ENCODE data around the gene NDUFB4. TPM values are rescaled to one million over a fixed set of nuclear protein-coding genes. Genes with fewer than 3 reads are reported as not detected.

Gene NDUFB4
- total RNA-seq, 2 donors from 2014 or later: 23.5 to 62.3 TPM

GRCh38 chr3:120640231-120640630 lies 44.1 kb downstream of the NDUFB4 start:
- TF ChIP-seq, protein P1, sequence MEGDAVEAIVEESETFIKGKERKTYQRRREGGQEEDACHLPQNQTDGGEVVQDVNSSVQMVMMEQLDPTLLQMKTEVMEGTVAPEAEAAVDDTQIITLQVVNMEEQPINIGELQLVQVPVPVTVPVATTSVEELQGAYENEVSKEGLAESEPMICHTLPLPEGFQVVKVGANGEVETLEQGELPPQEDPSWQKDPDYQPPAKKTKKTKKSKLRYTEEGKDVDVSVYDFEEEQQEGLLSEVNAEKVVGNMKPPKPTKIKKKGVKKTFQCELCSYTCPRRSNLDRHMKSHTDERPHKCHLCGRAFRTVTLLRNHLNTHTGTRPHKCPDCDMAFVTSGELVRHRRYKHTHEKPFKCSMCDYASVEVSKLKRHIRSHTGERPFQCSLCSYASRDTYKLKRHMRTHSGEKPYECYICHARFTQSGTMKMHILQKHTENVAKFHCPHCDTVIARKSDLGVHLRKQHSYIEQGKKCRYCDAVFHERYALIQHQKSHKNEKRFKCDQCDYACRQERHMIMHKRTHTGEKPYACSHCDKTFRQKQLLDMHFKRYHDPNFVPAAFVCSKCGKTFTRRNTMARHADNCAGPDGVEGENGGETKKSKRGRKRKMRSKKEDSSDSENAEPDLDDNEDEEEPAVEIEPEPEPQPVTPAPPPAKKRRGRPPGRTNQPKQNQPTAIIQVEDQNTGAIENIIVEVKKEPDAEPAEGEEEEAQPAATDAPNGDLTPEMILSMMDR (IDR thresholded peaks at IDR 0.05): no peak
- Histone ChIP-seq H3K36me3 (no peaks in the 10 kb centered on the region), H3K9me3 (no peaks in the 10 kb centered on the region), H3K27me3 (replicated peaks; ENCODE audit: insufficient read depth) (no peaks in the 10 kb centered on the region), H3K4me3 (no peak overlapping the region), H3K27ac (no peak overlapping the region), H3K4me1 (ENCODE audit: control insufficient read depth in 1 of 2, low read depth in 2 of 2) (no peaks in the 10 kb centered on the region)
- ATAC-seq (ENCODE audit: insufficient number of reproducible peaks, low FRiP score, low read depth) (no peak), DNase-seq (ENCODE audit: low spot score) (no peak)

GRCh38 chr3:120641696-120642246 lies 45.6 kb downstream of the NDUFB4 start:
- TF ChIP-seq, protein P1 (IDR thresholded peaks at IDR 0.05): no peak
- Histone ChIP-seq H3K4me3 (no peak overlapping the region), H3K27me3 (replicated peaks; ENCODE audit: insufficient read depth) (no peaks in the 10 kb centered on the region), H3K36me3 (no peaks in the 10 kb centered on the region), H3K27ac (no peak overlapping the region), H3K9me3 (no peaks in the 10 kb centered on the region), H3K4me1 (ENCODE audit: control insufficient read depth in 1 of 2, low read depth in 2 of 2) (no peaks in the 10 kb centered on the region)
- no peak for DNase-seq (ENCODE audit: low spot score)
- ATAC-seq (ENCODE audit: insufficient number of reproducible peaks, low FRiP score, low read depth): no peak

- Histone ChIP-seq H3K4me3 (no peak overlapping the region), H3K9me3 (no peaks in the 10 kb centered on the region), H3K4me1 (ENCODE audit: control insufficient read depth in 1 of 2, low read depth in 2 of 2) (no peaks in the 10 kb centered on the region), H3K36me3 (no peaks in the 10 kb centered on the region), H3K27ac (no peak overlapping the region), H3K27me3 (replicated peaks; ENCODE audit: insufficient read depth) (no peaks in the 10 kb centered on the region)
- ATAC-seq (ENCODE audit: insufficient number of reproducible peaks, low FRiP score, low read depth): no peak
- DNase-seq (ENCODE audit: low spot score): no peak
- TF ChIP-seq, protein P1 (IDR thresholded peaks at IDR 0.05): no peak
These were observed 46.3 kb downstream of the NDUFB4 start for GRCh38 chr3:120642368-120642948.

DNA sequence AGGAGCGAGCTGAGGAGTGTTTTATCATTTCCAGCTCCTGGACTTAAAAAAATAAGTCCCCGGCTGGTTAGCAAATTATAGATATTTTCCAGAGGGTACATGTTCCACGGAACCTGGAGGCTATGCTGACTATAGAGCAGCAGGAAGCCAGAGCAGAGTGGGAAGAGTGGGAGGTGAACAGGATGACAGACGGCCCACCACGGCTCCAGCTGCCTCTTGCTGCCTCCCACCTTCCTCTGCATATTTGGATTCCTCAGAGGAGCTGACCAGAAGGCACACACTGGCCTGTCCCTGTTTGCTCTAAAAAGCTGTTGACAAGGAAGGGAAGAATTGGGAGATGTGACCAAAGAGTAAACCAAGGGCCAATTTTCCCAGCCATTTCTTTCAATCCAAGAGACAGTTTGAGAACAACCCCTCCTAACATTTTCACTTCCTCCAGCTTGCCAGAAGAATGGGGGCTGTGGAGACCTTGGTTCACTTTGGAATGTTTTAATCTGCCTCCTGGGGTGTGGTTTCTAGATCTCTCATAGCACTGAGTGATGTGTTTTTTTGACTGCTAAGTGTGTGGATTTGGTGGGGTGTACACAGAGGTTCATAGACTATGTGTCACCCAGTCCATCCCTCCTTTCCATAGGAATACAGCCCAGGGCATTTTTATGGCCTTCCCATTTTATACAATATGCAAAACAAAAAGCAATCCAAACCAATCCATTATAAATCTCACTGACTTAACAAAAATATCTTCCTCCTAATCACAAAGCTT lies 49.1 kb downstream of the NDUFB4 start:
- Histone ChIP-seq H3K27ac (no peak overlapping the region), H3K4me1 (ENCODE audit: control insufficient read depth in 1 of 2, low read depth in 2 of 2) (no peaks in the 10 kb centered on the region), H3K9me3 (no peaks in the 10 kb centered on the region), H3K36me3 (no peaks in the 10 kb centered on the region), H3K27me3 (replicated peaks; ENCODE audit: insufficient read depth) (no peaks in the 10 kb centered on the region), H3K4me3 (no peak overlapping the region)
- TF ChIP-seq, protein P1 (IDR thresholded peaks at IDR 0.05): no peak
- DNase-seq (ENCODE audit: low spot score) (no peak), ATAC-seq (ENCODE audit: insufficient number of reproducible peaks, low FRiP score, low read depth) (no peak)

GRCh38 chr3:120646771-120647432 lies 50.8 kb downstream of the NDUFB4 start:
- H3K4me1 ChIP-seq (ENCODE audit: control insufficient read depth in 1 of 2, low read depth in 2 of 2): no peaks in the 10 kb centered on the region
- TF ChIP-seq, protein P1 (IDR thresholded peaks at IDR 0.05): no peak
- H3K27ac ChIP-seq: no peak overlapping the region
- no peak for DNase-seq (ENCODE audit: low spot score)
- no peaks in the 10 kb centered on the region for H3K9me3 ChIP-seq
- no peaks in the 10 kb centered on the region for H3K36me3 ChIP-seq
- H3K27me3 ChIP-seq (replicated peaks; ENCODE audit: insufficient read depth): no peaks in the 10 kb centered on the region
- no peak for ATAC-seq (ENCODE audit: insufficient number of reproducible peaks, low FRiP score, low read depth)
- H3K4me3 ChIP-seq: no peak overlapping the region
